Measurements from ENCODE around the gene CDC14B.

DNA sequence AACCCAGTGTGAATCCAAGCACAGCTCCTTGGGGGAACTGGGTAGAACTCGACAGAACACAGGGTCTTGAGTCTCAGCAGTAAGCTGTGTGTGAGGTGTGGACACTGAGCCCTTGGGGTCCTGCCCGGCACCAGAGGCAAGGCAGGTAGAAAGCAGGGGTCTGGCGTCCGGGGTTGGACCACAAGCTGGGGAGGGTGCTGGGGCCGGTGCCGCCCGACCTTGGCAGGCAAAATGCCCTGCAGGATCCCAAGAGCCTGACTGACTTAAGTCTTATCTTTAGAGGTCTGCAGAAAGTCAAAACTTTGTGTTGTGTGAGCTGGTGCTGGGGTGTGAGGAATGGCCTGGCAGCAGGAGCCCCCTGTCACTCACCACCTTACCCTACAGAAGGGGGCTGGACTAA, 120.4 kb downstream of the CDC14B start:
- TF ChIP-seq, protein P1, sequence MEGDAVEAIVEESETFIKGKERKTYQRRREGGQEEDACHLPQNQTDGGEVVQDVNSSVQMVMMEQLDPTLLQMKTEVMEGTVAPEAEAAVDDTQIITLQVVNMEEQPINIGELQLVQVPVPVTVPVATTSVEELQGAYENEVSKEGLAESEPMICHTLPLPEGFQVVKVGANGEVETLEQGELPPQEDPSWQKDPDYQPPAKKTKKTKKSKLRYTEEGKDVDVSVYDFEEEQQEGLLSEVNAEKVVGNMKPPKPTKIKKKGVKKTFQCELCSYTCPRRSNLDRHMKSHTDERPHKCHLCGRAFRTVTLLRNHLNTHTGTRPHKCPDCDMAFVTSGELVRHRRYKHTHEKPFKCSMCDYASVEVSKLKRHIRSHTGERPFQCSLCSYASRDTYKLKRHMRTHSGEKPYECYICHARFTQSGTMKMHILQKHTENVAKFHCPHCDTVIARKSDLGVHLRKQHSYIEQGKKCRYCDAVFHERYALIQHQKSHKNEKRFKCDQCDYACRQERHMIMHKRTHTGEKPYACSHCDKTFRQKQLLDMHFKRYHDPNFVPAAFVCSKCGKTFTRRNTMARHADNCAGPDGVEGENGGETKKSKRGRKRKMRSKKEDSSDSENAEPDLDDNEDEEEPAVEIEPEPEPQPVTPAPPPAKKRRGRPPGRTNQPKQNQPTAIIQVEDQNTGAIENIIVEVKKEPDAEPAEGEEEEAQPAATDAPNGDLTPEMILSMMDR (conservative IDR thresholded peaks at IDR 0.05; ENCODE audit: low read depth, low read length) = no peak
- TF ChIP-seq RAD21 (IDR thresholded peaks at IDR 0.05; ENCODE audit: low read length) (no peak), CHD1 (IDR thresholded peaks at IDR 0.05; ENCODE audit: low read depth, low read length) (no peak), BHLHE40 (IDR thresholded peaks at IDR 0.05; ENCODE audit: low read depth, low read length) (no peak), CEBPB (IDR thresholded peaks at IDR 0.05; ENCODE audit: low read depth, low read length) (no peak), MXI1 (IDR thresholded peaks at IDR 0.05; ENCODE audit: borderline replicate concordance, low read depth, low read length) (no peak), POLR2A (IDR thresholded peaks at IDR 0.05; ENCODE audit: low read depth, low read length) (no peak)

Data from IMR-90 (cell line).